ENCODE measurements around the gene SOCS1.

Gene SOCS1

DNA sequence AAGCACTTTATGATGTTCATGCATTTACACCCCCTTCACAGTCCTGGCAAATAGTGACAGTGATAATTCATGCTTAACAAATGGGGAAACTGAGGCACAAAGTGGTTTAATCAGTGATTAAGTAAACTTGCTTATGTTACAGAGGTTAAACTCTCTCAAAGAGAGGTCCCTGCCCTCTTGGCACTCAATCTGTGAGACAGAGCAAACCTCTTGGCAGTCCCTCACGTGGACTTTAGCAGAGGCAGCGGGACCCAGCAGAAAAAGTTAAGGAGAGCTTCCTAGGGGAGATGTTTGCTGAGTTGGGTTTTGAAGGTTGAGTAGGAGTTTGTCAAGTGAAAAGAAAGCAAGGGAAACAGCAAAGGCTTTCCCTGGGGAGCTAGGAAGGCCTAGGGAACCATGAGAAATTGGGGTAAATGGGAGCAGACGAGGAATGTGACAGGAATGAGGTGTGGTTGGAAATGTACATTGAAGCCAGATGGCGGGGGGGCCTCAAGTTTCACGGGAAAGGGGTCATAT lies 10.7 kb downstream of the SOCS1 start:
- DNase-seq (ENCODE audit: low read depth), result no peak

DNA sequence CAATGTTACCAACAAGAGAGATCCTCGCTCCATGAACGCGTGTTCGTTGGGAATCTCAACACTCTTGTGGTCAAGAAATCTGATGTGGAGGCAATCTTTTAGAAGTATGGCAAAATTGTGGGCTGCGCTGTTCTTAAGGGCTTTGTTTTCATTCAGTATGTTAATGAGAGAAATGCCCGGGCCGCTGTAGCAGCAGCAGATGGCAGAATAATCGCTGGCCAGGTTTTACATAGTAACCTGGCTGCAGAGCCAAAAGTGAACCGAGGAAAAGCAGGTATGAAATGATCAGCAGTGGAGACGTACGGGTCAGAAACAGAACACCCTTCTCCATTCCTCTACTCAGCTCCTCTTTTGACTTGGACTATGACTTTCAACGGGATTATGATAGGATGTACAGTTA lies 13.3 kb downstream of the SOCS1 start:
- no peak for DNase-seq (ENCODE audit: low read depth)

DNA sequence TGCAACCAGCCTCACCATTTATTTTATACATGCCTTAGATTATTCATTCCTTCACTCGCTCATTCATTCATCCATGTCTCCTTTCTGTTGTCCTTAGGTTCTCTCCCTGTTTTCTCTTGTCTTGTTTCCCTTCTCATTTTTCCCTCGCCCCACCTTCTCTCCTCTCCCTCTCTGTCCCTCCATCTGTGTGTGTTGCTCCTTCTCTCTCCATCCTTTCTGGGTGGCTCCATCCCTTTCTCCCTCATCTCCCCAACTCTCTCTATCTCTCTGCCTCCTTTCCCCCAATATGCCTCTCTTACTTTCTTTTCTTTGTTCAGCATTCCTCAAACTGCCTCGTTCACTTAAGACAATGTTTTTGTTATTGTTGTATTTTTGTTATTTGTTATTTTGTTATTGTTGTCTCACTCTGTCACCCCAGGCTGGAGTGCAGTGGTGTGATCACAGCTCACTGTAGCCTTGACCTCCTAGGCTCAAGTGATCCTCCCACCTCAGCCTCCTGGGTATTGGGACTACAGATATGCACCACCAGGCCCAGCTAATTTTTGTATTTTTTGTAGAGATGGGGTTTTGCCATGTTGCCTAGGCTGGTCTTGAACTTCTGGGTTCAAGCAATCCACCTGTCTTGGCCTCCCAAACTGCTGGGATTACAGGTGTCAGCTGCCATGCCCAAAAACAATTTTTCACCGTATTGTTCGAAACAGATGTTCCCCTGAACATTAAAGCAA lies 14.4 kb downstream of the SOCS1 start:
- DNase-seq (ENCODE audit: low read depth), result no peak

DNA sequence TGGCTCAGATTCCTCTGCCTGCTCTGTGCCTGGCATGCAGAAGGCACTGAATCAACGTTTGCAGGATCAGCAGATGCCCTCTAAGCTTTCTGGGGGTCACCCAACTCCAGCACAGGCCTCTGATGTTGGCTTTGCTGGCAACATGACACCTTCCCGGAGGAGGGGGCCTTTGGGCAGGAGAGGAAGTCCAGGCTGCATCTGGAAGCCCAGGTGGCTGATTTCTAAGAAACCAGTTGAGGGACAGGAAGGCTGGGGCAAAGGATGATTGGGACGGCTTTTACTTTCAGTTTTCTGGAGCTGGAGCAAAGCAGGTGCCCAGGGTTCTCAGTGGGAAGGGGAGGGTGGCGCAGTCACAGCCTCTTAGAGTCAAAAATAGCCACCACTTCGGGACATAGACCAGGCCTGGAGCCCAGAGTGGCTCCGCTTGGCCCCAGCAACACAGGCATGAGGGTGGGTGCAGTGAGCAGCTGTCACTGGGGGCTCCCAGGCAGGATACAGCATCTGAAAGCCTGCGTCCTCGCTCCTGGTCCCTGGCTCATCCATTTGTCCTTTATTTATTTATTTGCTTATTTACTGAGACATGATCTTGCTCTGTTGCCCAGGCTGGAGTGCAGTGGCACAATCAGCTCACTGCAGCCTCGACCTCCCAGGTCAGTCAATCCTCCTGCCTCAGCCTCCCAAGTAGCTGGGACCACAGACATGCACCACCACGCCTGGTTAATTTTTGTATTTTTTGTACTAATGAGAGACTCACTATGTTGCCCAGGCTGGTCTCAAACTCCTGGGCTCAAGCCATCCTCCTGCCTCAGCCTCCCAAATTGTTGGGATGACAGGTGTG lies 15.1 kb downstream of the SOCS1 start:
- DNase-seq (ENCODE audit: low read depth), result no peak

- DNase-seq (ENCODE audit: low read depth), result no peak
Measured at GRCh38 chr16:11239644-11240632, 16.1 kb downstream of the SOCS1 start.

- DNase-seq (ENCODE audit: low read depth), result no peak
Measured at GRCh38 chr16:11238272-11239202, 17.5 kb downstream of the SOCS1 start.

DNA sequence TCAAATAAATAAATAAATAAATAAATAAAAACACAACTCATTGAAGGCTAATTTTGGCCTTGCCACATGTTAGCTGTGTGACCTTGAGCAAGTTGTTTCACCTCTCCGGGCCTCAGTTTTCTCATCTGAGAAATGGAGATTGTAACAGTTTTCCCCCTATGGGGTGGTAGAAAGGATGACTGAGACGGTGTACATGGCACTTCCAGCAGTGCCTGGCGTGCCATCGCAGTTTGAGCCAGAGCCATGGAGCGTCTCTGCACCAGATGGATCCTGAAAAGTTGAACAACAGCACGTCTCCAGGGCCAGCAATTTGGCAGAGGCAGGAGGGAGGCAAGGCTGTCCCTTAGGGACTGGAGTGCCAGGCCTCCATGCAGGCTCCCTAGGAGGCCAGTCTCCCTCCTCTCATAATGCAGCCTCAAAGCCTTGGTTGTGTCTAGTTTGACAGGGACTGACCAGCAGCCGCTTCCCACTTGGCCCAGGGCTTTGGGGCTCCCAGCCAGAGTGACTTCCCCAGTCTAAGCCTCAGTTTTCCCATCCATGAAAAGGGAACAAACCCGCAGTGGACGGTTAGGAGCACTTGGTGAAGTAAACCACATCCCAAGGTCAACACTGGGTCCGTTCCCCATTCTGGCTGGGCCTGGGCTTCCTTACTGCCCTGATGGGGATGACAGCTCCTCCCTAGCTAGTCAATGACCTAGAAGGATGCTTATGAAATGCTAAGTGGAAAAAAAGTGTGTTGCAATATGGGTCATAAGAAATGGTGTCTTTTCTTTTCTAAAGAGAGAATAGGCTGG lies 19.3 kb downstream of the SOCS1 start:
- DNase-seq (ENCODE audit: low read depth), result no peak

DNA sequence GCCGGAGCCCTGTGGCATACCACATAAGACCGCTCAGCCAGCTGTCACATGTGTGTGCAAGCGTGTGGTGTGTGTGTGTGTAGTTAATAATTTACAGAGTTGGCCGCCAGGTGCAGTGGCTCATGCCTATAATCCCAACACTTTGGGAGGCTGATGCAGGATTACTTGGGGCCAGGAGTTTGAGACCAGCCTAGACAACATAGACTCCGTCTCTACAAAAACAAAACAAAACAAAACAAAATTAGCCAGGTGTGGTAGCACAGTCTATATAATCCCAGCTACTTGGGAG lies 20.4 kb downstream of the SOCS1 start:
- DNase-seq (ENCODE audit: low read depth), result no peak

DNA sequence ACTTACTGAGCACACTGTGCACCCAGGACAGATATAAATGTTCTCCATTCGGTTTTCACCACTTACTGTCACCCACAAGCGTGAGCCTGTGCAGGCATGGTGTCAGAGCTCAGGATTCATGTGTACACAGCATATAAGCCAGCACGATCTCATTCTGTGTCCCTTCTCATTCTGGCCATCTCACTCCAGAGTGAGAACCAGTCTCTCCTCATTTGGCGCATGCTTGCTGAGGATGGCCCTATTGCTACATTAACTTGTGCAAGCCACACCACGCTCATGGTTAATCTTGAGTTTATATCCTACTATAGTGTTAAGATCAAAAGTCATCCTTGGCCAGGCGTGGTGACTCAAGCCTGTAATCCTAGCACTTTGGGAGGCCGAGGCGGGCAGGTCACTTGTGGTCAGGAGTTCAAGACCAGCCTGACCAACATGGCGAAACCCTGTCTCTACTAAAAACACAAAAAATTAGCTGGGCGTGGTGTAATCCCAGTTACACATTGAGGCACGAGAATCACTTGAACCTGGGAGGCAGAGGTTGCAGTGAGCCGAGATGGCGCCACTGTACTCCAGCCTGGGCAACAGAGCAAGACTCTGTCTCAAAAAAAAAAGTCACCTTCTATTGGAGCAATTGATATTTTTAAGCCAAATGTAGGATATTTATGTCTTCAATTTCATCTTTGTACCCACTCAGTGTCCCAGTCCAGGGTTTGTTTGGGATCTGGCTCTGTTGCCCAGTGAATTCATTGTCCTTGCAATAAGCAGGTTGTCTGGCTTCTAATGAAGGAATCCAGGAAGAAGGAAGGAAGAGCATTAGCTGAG lies 20.9 kb downstream of the SOCS1 start:
- no peak for DNase-seq (ENCODE audit: low read depth)

DNA sequence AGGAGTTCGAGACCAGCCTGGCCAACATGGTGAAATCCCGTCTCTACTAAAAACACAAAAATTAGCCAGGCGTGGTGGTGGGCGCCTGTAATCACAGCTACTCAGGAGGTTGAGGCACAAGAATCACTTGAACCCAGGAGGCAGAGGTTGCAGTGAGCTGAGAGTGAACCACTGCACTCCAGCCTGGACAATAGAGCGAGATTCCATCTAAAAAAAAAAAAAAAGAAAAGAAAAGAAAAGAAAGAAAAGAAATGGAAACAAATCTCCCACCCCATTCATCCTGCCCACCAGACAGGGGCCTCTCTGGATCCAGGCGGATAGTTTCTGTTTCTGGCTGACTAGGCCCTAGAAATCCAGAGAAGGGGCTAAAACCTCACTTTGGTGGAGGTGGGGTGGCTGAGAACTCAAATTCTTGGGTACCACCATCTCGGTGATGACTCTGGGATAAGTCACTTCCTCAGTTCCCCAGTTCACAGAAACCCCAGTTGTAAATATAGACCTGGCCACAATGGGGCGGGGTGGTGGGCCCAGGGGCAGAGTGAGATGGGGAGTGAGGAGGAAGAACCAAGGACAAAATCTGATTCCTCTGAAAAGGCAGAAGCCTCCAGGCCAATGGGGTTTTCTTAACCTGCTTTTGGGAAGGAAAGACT lies 22.2 kb downstream of the SOCS1 start:
- DNase-seq (ENCODE audit: low read depth), result peak; percentile 79

DNA sequence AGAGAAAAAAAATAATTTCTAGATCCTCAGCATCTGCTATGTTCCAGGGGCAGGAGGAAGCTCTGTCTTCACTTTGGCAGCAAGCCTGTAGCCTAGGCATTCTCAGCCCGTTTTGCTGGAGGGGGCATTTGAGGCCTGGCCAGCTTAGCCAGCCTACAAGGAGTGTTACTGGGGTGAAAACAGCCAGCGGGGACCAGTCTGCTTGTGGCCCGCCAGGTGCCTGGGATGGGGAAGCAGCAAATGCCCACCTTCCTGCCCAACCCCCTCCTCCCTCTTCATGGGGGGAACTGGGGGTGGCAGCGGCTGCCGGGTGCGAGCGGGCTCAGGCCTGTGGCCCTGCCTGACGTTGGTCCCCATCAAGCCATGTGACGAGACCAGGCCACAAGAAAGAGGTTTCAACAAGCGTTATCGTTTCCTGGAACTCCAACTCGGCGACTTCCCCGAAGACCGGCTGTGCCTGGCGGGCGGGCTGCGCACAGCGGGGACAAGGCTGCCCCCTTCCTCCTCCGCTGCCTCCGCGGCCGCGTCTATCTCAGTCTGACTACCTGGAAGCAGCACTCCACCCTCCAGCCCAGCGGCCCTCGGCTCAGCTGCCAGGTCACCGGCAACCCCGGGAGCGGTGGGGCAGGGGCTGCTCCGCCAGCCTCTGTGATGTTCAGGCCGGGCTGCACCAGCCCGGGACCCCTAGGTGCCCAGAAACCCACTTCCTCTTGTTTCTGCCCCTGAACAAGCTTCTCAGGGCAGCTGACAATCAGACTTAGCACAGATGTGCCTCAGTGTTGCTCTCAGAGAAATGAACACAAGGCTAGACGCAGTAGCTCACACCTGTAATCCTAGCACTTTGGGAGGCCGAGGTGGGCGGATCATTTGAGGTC lies 22.9 kb downstream of the SOCS1 start:
- peak; percentile 90 for DNase-seq (ENCODE audit: low read depth)

GRCh38 chr16:11232302-11232851 lies 23.6 kb downstream of the SOCS1 start:
- no peak for DNase-seq (ENCODE audit: low read depth)

DNA sequence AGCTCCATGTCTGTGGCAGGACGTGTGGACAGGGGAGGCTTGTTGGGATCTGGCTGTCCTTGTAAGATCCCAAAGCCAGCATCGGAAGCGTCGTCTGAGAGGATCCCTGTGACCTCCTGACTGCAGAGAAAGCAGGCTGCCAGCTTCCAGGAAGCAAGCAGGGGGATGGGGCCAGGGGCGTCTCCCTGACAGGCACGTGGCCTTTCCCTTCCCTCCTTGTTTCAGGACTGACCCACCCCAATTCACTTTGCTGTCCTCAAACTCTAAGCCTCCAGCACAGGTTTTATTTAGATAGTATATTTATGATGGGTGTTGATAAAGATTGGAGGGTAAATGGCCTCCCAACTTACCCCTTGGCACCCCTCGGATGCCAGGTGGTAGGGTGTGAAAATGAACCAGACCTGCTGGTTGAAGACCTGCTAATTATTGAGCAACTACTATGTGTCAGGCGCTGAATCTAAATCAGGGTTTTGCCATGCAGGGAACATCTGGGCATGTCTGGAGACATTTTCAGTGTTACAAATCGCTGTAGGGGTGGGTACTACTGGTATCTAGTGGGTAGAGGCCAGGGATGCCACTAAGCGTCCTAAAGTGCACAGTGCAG lies 24.5 kb downstream of the SOCS1 start:
- DNase-seq (ENCODE audit: low read depth), result no peak

DNA sequence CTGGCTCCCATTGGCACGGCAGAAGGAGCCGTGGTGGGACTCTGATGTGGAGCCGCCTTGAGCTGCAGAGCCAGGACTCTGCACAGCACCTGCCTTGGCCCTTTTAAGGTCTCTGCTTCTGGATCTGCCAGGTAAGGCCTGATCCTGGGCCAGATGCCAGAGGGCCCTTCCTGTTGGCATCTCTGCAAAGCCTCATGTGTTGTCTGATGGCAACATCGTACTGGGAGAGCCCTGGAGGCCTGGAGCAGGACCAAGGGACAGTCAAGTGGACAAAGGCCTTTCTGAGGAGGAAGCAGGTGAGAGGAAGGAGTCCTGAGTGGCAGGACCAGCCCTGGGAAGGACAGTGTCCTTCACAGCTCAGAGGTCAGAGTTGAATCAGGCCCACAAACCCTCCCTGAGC lies 26.1 kb downstream of the SOCS1 start:
- no peak for DNase-seq (ENCODE audit: low read depth)

GRCh38 chr16:11229432-11229831 lies 26.6 kb downstream of the SOCS1 start:
- DNase-seq (ENCODE audit: low read depth), result no peak

- DNase-seq (ENCODE audit: low read depth), result no peak
Measured at GRCh38 chr16:11225677-11226549, 30.1 kb downstream of the SOCS1 start.
